GM12878 (cell line): ENCODE data around the gene SLC5A6. TPM values are rescaled to one million over a fixed set of nuclear protein-coding genes. Genes with fewer than 3 reads are reported as not detected.

Experiments used
- ATAC-seq: fragments of 200-7000 bp; cut with Tn5 transposase; 3 replicates; pipeline ENCODE4 v1.9.1; 2020; ENCODE audit warnings: mild to moderate bottlenecking, moderate library complexity
- BruUV-seq: library from RNA; stranded (reverse); fragments of 400-500 nt; replicated peaks from 2 replicates; lab custom pipeline; 2021; lab: Mats Ljungman, UMichigan
- CTCF ChIA-PET: fragments of 300-600 bp; sonication (Branson Sonifier 250); formaldehyde crosslinking; extraction: SDS; loops from one replicate; lab custom pipeline; 2021; ENCODE audit warnings: inconsistent platforms; lab: Yijun Ruan, JAX
- POLR2A ChIA-PET: fragments of 350-600 bp; formaldehyde crosslinking; extraction: SDS; loops from one replicate; lab custom pipeline; 2021; ENCODE audit warnings: inconsistent platforms; lab: Charles Lee
- RAD21 ChIA-PET: fragments of 300-600 bp; sonication (Branson Sonifier 250); formaldehyde crosslinking; loops from one replicate; lab custom pipeline; 2023; ENCODE audit warnings: antibody characterized with exemption; ENCODE audit not compliant: unreplicated experiment; lab: Charles Lee
- SMC1A ChIA-PET: fragments of 300-600 bp; sonication (Branson Sonifier 250); formaldehyde crosslinking; loops from one replicate; lab custom pipeline; 2023; ENCODE audit not compliant: unreplicated experiment, uncharacterized antibody; lab: Charles Lee
- DNase-seq: peaks from one replicate; pipeline ENCODE4 v3.0.0-alpha.2; 2011; ENCODE audit warnings: low read depth, low spot score
- FAIRE-seq: peaks from 3 replicates; lab custom pipeline; 2011; peaks lifted over from hg19 to GRCh38; lab: Jason Lieb, UNC
- H2AFZ ChIP-seq: 2 replicates; pipeline ENCODE4 v1.6.0; 2011; ENCODE audit warnings: low read depth, low read length, control low read depth; ENCODE audit not compliant: control insufficient read depth
- H3K27ac ChIP-seq: 2 replicates; pipeline ENCODE4 v1.5.1; 2011; ENCODE audit warnings: control low read depth; ENCODE audit not compliant: control insufficient read depth, insufficient read depth
- H3K27me3 ChIP-seq, 2 experiments: replicated peaks in 1 of 2; 2 replicates each; pipeline versions ENCODE4 v1.6.0 to v1.6.1; 2011; ENCODE audit warnings: low read length in 1 of 2; ENCODE audit not compliant: control insufficient read depth in 2 of 2, insufficient read depth in 2 of 2
- H3K36me3 ChIP-seq, 2 experiments: 2 replicates each; pipeline ENCODE4 v1.5.1; 2011; ENCODE audit warnings: low read length in 1 of 2; ENCODE audit not compliant: control insufficient read depth in 2 of 2, insufficient read depth in 2 of 2
- H3K4me1 ChIP-seq: 2 replicates; pipeline ENCODE4 v1.6.1; 2011; ENCODE audit warnings: mild to moderate bottlenecking, low read length, moderate library complexity, mixed read lengths; ENCODE audit not compliant: control insufficient read depth, insufficient read depth
- H3K4me2 ChIP-seq: 2 replicates; pipeline ENCODE4 v1.6.0; 2011; ENCODE audit warnings: control low read depth; ENCODE audit not compliant: control insufficient read depth, insufficient read depth
- H3K4me3 ChIP-seq: fragments of 200-600 bp; sonication (generic); 2 replicates; pipeline ENCODE4 v1.5.1; 2016
- H3K79me2 ChIP-seq: 2 replicates; pipeline ENCODE4 v1.6.0; 2011; ENCODE audit warnings: low read length; ENCODE audit not compliant: control insufficient read depth, insufficient read depth
- H3K9ac ChIP-seq: 2 replicates; pipeline ENCODE4 v1.8.0; 2011; ENCODE audit warnings: low read length, control low read depth, mixed read lengths; ENCODE audit not compliant: control insufficient read depth, insufficient read depth
- H3K9me3 ChIP-seq: replicated peaks from 3 replicates; pipeline ENCODE4 v1.5.1; 2011; ENCODE audit warnings: mild to moderate bottlenecking, low read length; ENCODE audit not compliant: control insufficient read depth, insufficient read depth
- H4K20me1 ChIP-seq: 2 replicates; pipeline ENCODE4 v1.6.0; 2011; ENCODE audit not compliant: control insufficient read depth, insufficient read depth
- CTCF ChIP-seq, 3 experiments: IDR thresholded peaks in 2 of 3; conservative IDR thresholded peaks in 1 of 3; 2 replicates each; pipeline ENCODE4 v1.5.1; 2011; ENCODE audit warnings: low read depth in 3 of 3, low read length in 3 of 3, mild to moderate bottlenecking in 3 of 3, control low read depth in 2 of 3, moderate library complexity in 2 of 3, inconsistent platforms in 1 of 3, mixed read lengths in 1 of 3; ENCODE audit not compliant: control insufficient read depth in 2 of 3, insufficient read depth in 1 of 3; ENCODE audit errors: extremely low read depth in 1 of 3
- CUX1 ChIP-seq: IDR thresholded peaks from 2 replicates; pipeline ENCODE4 v1.6.1; 2012; ENCODE audit warnings: improper control_type of control experiment, low read depth, low read length; ENCODE audit not compliant: insufficient replicate concordance
- NR2C2 ChIP-seq: IDR thresholded peaks from 2 replicates; pipeline ENCODE4 v1.6.1; 2011; ENCODE audit warnings: borderline replicate concordance, low read depth; ENCODE audit not compliant: control insufficient read depth, insufficient read length
- RAD21 ChIP-seq: IDR thresholded peaks from 2 replicates; pipeline ENCODE4 v1.6.1; 2011; ENCODE audit warnings: mild to moderate bottlenecking, low read depth, low read length, moderate library complexity; ENCODE audit not compliant: insufficient read depth
- RELA ChIP-seq: fragments of 450-650 bp; IDR thresholded peaks from 2 replicates; pipeline ENCODE4 v1.8.0; 2014; ENCODE audit warnings: borderline replicate concordance; ENCODE audit not compliant: partially characterized antibody
- SKIL ChIP-seq: fragments of 450-650 bp; IDR thresholded peaks from 2 replicates; pipeline ENCODE4 v1.6.1; 2017; ENCODE audit warnings: mild to moderate bottlenecking, low read depth, inconsistent platforms; ENCODE audit not compliant: poor library complexity, severe bottlenecking
- WRNIP1 ChIP-seq: IDR thresholded peaks from 2 replicates; pipeline ENCODE4 v1.6.1; 2011; ENCODE audit warnings: low read depth, low read length, improper control_type of control experiment, borderline replicate concordance
- ZBTB4 ChIP-seq: fragments of 450-650 bp; formaldehyde crosslinking; IDR thresholded peaks from 2 replicates; pipeline ENCODE4 v1.4.0; 2022; ENCODE audit warnings: mild to moderate bottlenecking, moderate library complexity
- ZNF384 ChIP-seq: IDR thresholded peaks from 2 replicates; pipeline ENCODE4 v1.6.1; 2012; ENCODE audit warnings: low read depth, mild to moderate bottlenecking, low read length, improper control_type of control experiment, borderline replicate concordance
- WGBS: methylation state at CpG from one replicate; pipeline ENCODE4 v1.1.6; 2016; ENCODE audit warnings: low lambda C conversion rate; ENCODE audit not compliant: insufficient replicate concordance, insufficient coverage; ENCODE audit errors: missing lambda C conversion rate; 5-methylcytosine and 5-hydroxymethylcytosine counted together
- in situ Hi-C: fragments of 300-500 bp; cut with MboI; formaldehyde crosslinking; loops from 9 replicates; pipeline ENCODE4 v1.14.3; 2018; ENCODE audit warnings: mixed read lengths
- intact Hi-C: fragments of 100-400 bp; cut with micrococcal nuclease; formaldehyde crosslinking; loops from one replicate; pipeline ENCODE4 v1.14.2; 2022; ENCODE audit not compliant: unreplicated experiment
- polyA plus RNA-seq, 11 experiments: library from polyadenylated mRNA; depleted of rRNA in 4 of 11; unstranded in 6 of 11; stranded (reverse) in 5 of 11; fragments of >200 nt; fragmentation: Nextera tagmentation in 4 of 11; fragmentation: Illumina TruSeq in 1 of 11; extraction: Ambion mirVana in 4 of 11; extraction: Trizol in 1 of 11; gene quantifications; 1 replicate in 1 of 11; 2 replicates in 10 of 11; pipeline versions ENCODE4 v1.2.1 to v1.2.3, GENCODE V29; 2011 to 2016; ENCODE audit warnings: inconsistent platforms in 2 of 11, missing spikeins in 2 of 11, low read depth in 1 of 11
- total RNA-seq, 4 experiments: library from RNA; depleted of rRNA in 3 of 4; stranded (reverse); fragments of >200 nt in 3 of 4; fragmentation: Illumina TruSeq in 1 of 4; extraction: Trizol in 1 of 4; gene quantifications; 2 replicates each; pipeline versions ENCODE4 v1.2.1 to v1.2.3, GENCODE V29; 2013 to 2021

The SLC5A6 gene
- total and polyA plus RNA-seq, 10 of the 15 experiments (the other 5 are each of a cell fraction or from before 2014, with no cell fraction given): 13.1 to 101 (median 55.3) TPM

- RAD21 ChIA-PET: interaction anchor here (0.5 kb wide), 1 partner anchor 23 kb away, joined by 4 read pairs; no protein-coding TSS in a partner anchor
- intact Hi-C loops: no loop called here
- DNase-seq (no peak), FAIRE-seq (no peak), ATAC-seq (no peak)
- peaks cover 5% of the 10 kb centered on the region for H3K4me1 ChIP-seq
- 87% methylated on average over 8 of the region's 8 CpGs for WGBS
- no peaks in the 10 kb centered on the region for H3K27me3 ChIP-seq
- SMC1A ChIA-PET: interaction anchor here (0.6 kb wide), 1 partner anchor 1453 kb away, joined by 3 read pairs; no protein-coding TSS in a partner anchor
- BruUV-seq: no TSS peak
- no peak overlapping the region for H3K4me3 ChIP-seq
- H3K9ac ChIP-seq: no peak overlapping the region
- H3K27ac ChIP-seq: no peak overlapping the region
- H3K9me3 ChIP-seq: no peaks in the 10 kb centered on the region
- CTCF ChIA-PET: no interaction called here
- no peak overlapping the region; the same call in 1 of the 2 replicates for H3K4me2 ChIP-seq
- no peak overlapping the region for H2AFZ ChIP-seq
- no peaks in the 10 kb centered on the region for H4K20me1 ChIP-seq
- H3K36me3 ChIP-seq: peaks cover 19 to 29% of the 10 kb centered on the region in 2 experiments
- in situ Hi-C loops: no loop called here
- POLR2A ChIA-PET: no interaction called here
- peaks cover 31% of the 10 kb centered on the region for H3K79me2 ChIP-seq
- TF ChIP-seq NR2C2 (no peak), SKIL (no peak), WRNIP1 (no peak), ZNF384 (no peak), RAD21 (no peak), CTCF (IDR thresholded peaks at IDR 0.05 in 2 of 3, conservative IDR thresholded peaks at IDR 0.05 in 1 of 3; ENCODE audit: control insufficient read depth in 2 of 3, extremely low read depth in 1 of 3, insufficient read depth in 1 of 3, low read depth in 3 of 3, low read length in 3 of 3) (no peak), CUX1 (no peak), RELA (no peak), ZBTB4 (no peak)
These were observed 6.9 kb downstream of the SLC5A6 start for GRCh38 chr2:27205206-27205605.
